ENCODE data around the gene OR1L1. TPM values are rescaled to one million over a fixed set of nuclear protein-coding genes. Genes with fewer than 3 reads are reported as not detected.

Gene OR1L1, protein sequence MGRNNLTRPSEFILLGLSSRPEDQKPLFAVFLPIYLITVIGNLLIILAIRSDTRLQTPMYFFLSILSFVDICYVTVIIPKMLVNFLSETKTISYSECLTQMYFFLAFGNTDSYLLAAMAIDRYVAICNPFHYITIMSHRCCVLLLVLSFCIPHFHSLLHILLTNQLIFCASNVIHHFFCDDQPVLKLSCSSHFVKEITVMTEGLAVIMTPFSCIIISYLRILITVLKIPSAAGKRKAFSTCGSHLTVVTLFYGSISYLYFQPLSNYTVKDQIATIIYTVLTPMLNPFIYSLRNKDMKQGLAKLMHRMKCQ
- total RNA-seq = not detected in 2 replicates

DNA sequence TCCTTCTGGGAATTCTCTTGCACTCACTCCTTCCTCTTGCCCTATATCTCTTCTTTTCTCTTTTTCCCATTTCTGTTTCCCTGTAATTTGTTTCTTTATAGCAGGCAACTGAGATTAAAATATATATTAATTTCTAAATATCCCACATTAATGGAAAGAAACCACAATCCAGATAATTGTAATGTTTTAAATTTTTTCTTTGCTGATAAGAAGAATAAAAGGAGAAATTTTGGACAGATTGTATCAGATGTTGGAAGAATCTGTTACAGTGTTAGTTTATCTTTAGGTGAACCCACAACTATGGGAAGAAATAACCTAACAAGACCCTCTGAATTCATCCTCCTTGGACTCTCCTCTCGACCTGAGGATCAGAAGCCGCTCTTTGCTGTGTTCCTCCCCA, at the start of gene OR1L1:
Gene OR1L1 (plus strand): TSS at position 301 of the 400 bp plus-strand sequence. CDS start 0 bp downstream, at position 301.
- H3K27ac Mint-ChIP-seq = no peak within 1 kb of the TSS
- intact Hi-C loops (cut with micrococcal nuclease) = no loop called here
- no peak within 1 kb of the TSS for H3K4me3 Mint-ChIP-seq
- no peaks in the 10 kb centered on the region for H3K4me1 Mint-ChIP-seq (ENCODE audit: low read depth)
- no peaks in the 10 kb centered on the region for H3K27me3 Mint-ChIP-seq (ENCODE audit: insufficient read depth)
- no peaks in the 10 kb centered on the region for H3K9me3 Mint-ChIP-seq
- no peaks in the 10 kb centered on the region for H3K36me3 Mint-ChIP-seq (ENCODE audit: low read depth)
- no peak for DNase-seq (ENCODE audit: low spot score)

DNA sequence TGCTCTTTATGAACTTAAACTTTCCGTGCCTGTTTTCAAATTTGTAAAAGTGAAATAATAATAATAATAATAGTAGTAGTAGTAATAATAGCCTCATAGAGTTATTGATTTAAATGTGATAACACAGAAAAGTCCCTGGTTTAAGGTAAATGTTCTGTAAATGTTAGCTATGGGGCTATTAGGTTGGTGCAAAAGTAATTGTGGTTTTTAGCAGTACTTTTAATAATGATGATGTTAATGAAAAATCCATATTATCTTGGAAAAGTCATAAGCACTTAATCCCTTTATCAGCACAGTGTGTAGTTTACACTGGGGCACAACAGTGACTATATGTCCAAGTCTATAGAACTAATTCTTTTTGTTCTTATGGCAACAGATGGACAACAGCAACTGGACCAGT, 47.2 kb upstream of the OR1L1 start, which contains the start of gene OR1Q1:
Gene OR1Q1 (plus strand): TSS at position 377 of the 400 bp plus-strand sequence. CDS start 0 bp downstream, at position 377.
- peaks cover 1% of the 10 kb centered on the region for H3K27me3 Mint-ChIP-seq (ENCODE audit: insufficient read depth)
- no peak for DNase-seq (ENCODE audit: low spot score)
- no peaks in the 10 kb centered on the region for H3K36me3 Mint-ChIP-seq (ENCODE audit: low read depth)
- H3K4me3 Mint-ChIP-seq = no peak within 1 kb of the TSS
- H3K9me3 Mint-ChIP-seq = no peaks in the 10 kb centered on the region
- intact Hi-C loops (cut with micrococcal nuclease) = no loop called here
- no peak within 1 kb of the TSS for H3K27ac Mint-ChIP-seq
- H3K4me1 Mint-ChIP-seq (ENCODE audit: low read depth) = no peaks in the 10 kb centered on the region

GRCh38 chr9:122619996-122620395, 41.5 kb upstream of the OR1L1 start:
- Mint-ChIP-seq H3K4me1 (ENCODE audit: low read depth) (no peaks in the 10 kb centered on the region), H3K9me3 (no peaks in the 10 kb centered on the region), H3K36me3 (ENCODE audit: low read depth) (no peaks in the 10 kb centered on the region), H3K27ac (no peak overlapping the region), H3K4me3 (no peak overlapping the region), H3K27me3 (ENCODE audit: insufficient read depth) (no peaks in the 10 kb centered on the region)
- intact Hi-C loops (cut with micrococcal nuclease) = no loop called here
- no peak for DNase-seq (ENCODE audit: low spot score)

- H3K27me3 Mint-ChIP-seq (ENCODE audit: insufficient read depth) = peaks cover 3% of the 10 kb centered on the region
- DNase-seq (ENCODE audit: low spot score) = no peak
- intact Hi-C loops (cut with micrococcal nuclease) = no loop called here
- H3K4me3 Mint-ChIP-seq = no peak overlapping the region
- H3K27ac Mint-ChIP-seq = no peak overlapping the region
- H3K9me3 Mint-ChIP-seq = no peaks in the 10 kb centered on the region
- H3K36me3 Mint-ChIP-seq (ENCODE audit: low read depth) = no peaks in the 10 kb centered on the region
- H3K4me1 Mint-ChIP-seq (ENCODE audit: low read depth) = no peaks in the 10 kb centered on the region
Observed at GRCh38 chr9:122642226-122642625, 19.3 kb upstream of the OR1L1 start.

DNA sequence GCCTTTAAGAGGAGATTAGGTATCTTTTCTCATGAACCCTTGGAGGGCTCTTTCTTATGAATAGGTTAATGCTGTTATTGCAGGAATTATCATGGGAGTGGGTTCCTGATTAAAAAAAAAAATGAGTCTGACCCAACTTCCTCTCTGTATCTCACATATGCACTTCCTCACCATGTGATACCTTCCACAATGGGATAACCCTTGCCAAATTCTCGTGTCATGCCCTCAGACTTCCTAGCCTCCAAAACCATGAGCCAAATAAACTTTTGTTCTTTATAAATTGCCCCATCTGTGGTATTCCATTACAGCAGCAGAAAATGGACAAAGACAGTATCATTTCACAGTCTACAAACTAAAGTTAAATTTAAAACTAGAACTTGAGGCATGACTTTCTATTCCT, 5.1 kb upstream of the OR1L1 start:
- H3K27ac Mint-ChIP-seq = no peak overlapping the region
- no peak for DNase-seq (ENCODE audit: low spot score)
- no peak overlapping the region for H3K4me3 Mint-ChIP-seq

GRCh38 chr9:122657527-122657926, 4.0 kb upstream of the OR1L1 start, which contains the start of gene OR1B1:
TSS of gene OR1B1 (minus strand) at chr9:122657627.
- Mint-ChIP-seq H3K27ac (no peak within 1 kb of the TSS), H3K4me1 (ENCODE audit: low read depth) (no peaks in the 10 kb centered on the region), H3K36me3 (ENCODE audit: low read depth) (no peaks in the 10 kb centered on the region), H3K4me3 (no peak within 1 kb of the TSS), H3K27me3 (ENCODE audit: insufficient read depth) (no peaks in the 10 kb centered on the region), H3K9me3 (no peaks in the 10 kb centered on the region)
- no peak for DNase-seq (ENCODE audit: low spot score)
- intact Hi-C loops (cut with micrococcal nuclease) = no loop called here

More for the DNA sequence above, 5.1 kb upstream of the OR1L1 start:
- Mint-ChIP-seq H3K4me1 (ENCODE audit: low read depth) (no peaks in the 10 kb centered on the region), H3K9me3 (no peaks in the 10 kb centered on the region), H3K27me3 (ENCODE audit: insufficient read depth) (no peaks in the 10 kb centered on the region), H3K36me3 (ENCODE audit: low read depth) (no peaks in the 10 kb centered on the region)
- intact Hi-C loops (cut with micrococcal nuclease) = no loop called here

DNA sequence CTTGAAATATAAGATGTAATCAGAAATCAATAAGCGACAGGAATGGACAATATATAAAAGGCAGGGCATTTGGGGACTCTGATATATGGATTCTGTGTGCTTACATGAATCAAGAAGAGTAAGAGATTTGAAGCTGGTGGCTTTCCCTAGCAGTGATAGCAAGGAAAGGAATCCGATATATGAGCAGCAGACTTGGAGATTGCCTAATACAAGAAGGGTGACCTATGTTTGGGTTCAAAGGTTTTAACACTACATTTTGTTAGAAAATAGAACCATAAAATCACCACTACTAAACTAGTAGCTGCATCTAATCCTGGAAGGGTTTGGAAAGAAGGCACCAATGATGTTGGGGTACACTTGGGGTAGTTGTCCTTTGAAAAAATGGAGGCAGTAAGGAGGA, 11.0 kb downstream of the OR1L1 start:
- Mint-ChIP-seq H3K9me3 (peaks cover 15% of the 10 kb centered on the region), H3K27me3 (ENCODE audit: insufficient read depth) (no peaks in the 10 kb centered on the region), H3K4me1 (ENCODE audit: low read depth) (no peaks in the 10 kb centered on the region), H3K27ac (no peak overlapping the region), H3K36me3 (ENCODE audit: low read depth) (no peaks in the 10 kb centered on the region), H3K4me3 (no peak overlapping the region)
- intact Hi-C loops (cut with micrococcal nuclease) = no loop called here
- no peak for DNase-seq (ENCODE audit: low spot score)

- no peak for DNase-seq (ENCODE audit: low spot score)
- H3K27me3 Mint-ChIP-seq (ENCODE audit: insufficient read depth) = no peaks in the 10 kb centered on the region
- no peaks in the 10 kb centered on the region for H3K4me1 Mint-ChIP-seq (ENCODE audit: low read depth)
- H3K4me3 Mint-ChIP-seq = no peak overlapping the region
- peaks cover 21% of the 10 kb centered on the region for H3K9me3 Mint-ChIP-seq
- H3K27ac Mint-ChIP-seq = no peak overlapping the region
- intact Hi-C loops (cut with micrococcal nuclease) = no loop called here
- no peaks in the 10 kb centered on the region for H3K36me3 Mint-ChIP-seq (ENCODE audit: low read depth)
Observed at GRCh38 chr9:122684851-122685250, 23.3 kb downstream of the OR1L1 start.

- intact Hi-C loops (cut with micrococcal nuclease) = no loop called here
- H3K36me3 Mint-ChIP-seq (ENCODE audit: low read depth) = no peaks in the 10 kb centered on the region
- H3K27ac Mint-ChIP-seq = no peak overlapping the region
- peaks cover 4% of the 10 kb centered on the region for H3K9me3 Mint-ChIP-seq
- no peaks in the 10 kb centered on the region for H3K4me1 Mint-ChIP-seq (ENCODE audit: low read depth)
- no peaks in the 10 kb centered on the region for H3K27me3 Mint-ChIP-seq (ENCODE audit: insufficient read depth)
- no peak overlapping the region for H3K4me3 Mint-ChIP-seq
- DNase-seq (ENCODE audit: low spot score) = no peak
Observed at GRCh38 chr9:122695696-122696095, 34.2 kb downstream of the OR1L1 start.

Other genes starting within 250 kb of the OR1L1 start
- gene OR1J1, start 183.8 kb upstream of the OR1L1 start, total RNA-seq = not detected in 2 replicates
- gene OR1J2, start 150.9 kb upstream of the OR1L1 start, total RNA-seq = not detected in 2 replicates
- not detected in 2 replicates for gene OR1J4, start 142.6 kb upstream of the OR1L1 start, total RNA-seq
- not detected in 2 replicates for gene OR1N1, start 134.4 kb upstream of the OR1L1 start, total RNA-seq
- not detected in 2 replicates for gene OR1N2, start 108.6 kb upstream of the OR1L1 start, total RNA-seq
- gene OR1L8, start 78.3 kb upstream of the OR1L1 start, total RNA-seq = not detected in 2 replicates
- gene OR1Q1, start 47.0 kb upstream of the OR1L1 start, total RNA-seq = not detected in 2 replicates
- gene OR1B1, start 4.1 kb upstream of the OR1L1 start, total RNA-seq = not detected in 2 replicates
- gene OR1L3, start 13.4 kb downstream of the OR1L1 start, total RNA-seq = not detected in 2 replicates
- not detected in 2 replicates for gene OR1L4, start 62.3 kb downstream of the OR1L1 start, total RNA-seq
- not detected in 2 replicates for gene OR1L6, start 80.6 kb downstream of the OR1L1 start, total RNA-seq
- not detected in 2 replicates for gene OR5C1, start 127.2 kb downstream of the OR1L1 start, total RNA-seq
- gene OR1K1, start 138.4 kb downstream of the OR1L1 start, total RNA-seq = not detected in 2 replicates
- 19.3 and 20.4 TPM in 2 replicates for gene PDCL, start 166.9 kb downstream of the OR1L1 start, total RNA-seq
- 39.8 and 49.3 TPM in 2 replicates for gene RC3H2, start 243.6 kb downstream of the OR1L1 start, total RNA-seq